Measurements from ENCODE around the gene FUT7.

Gene FUT7

DNA sequence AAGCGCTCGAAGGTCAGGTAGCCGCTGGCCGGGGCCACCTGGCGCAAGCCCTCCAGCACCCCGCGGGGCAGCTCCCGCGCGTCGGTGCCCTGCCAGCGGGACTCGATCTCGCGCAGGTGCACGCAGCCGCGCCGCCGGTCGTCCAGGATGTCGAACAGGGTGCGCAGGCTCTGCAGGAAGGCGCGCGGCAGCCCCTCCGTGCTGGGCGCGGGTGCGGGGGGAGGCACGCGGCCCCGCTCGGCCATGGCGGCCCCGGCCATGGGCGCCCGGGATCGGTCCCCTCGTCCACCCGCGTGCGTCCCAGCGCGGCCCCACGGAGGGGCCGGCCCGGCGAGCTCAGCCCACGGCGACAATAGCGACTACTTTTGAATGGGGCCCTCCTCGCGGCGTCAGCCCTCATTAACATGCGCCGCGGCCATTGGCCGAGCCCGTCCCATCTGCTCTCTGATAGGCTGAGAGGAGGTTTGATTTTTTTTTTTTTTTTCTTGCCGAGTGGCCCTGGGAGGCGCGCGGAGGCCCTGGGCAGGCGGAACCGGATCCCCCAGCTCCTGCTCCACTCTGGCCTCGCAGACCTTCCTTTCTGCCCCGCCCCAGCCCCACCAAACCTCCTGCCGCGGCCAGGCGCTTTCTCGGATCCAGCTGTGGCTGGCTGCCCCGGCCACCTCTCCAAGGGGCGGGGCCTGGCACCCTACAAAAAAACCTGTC is 38.5 kb upstream of the FUT7 start, which contains the start of gene SAPCD2 (continued):
- TF ChIP-seq FEZF1 (tag by site-specific recombination; IDR thresholded peaks at IDR 0.05): no peak
- TF ChIP-seq ZNF548 (tag by site-specific recombination; IDR thresholded peaks at IDR 0.05): no peak
- TF ChIP-seq, protein P1, sequence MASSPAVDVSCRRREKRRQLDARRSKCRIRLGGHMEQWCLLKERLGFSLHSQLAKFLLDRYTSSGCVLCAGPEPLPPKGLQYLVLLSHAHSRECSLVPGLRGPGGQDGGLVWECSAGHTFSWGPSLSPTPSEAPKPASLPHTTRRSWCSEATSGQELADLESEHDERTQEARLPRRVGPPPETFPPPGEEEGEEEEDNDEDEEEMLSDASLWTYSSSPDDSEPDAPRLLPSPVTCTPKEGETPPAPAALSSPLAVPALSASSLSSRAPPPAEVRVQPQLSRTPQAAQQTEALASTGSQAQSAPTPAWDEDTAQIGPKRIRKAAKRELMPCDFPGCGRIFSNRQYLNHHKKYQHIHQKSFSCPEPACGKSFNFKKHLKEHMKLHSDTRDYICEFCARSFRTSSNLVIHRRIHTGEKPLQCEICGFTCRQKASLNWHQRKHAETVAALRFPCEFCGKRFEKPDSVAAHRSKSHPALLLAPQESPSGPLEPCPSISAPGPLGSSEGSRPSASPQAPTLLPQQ (tag by site-specific recombination; IDR thresholded peaks at IDR 0.05): peak; percentile 34; the same call in 1 of the 2 replicates
- TF ChIP-seq ZNF792 (tag by site-specific recombination; IDR thresholded peaks at IDR 0.05): no peak
- TF ChIP-seq ZEB2 (tag by site-specific recombination; IDR thresholded peaks at IDR 0.05): peak; percentile 95
- TF ChIP-seq KLF1 (tag by site-specific recombination; IDR thresholded peaks at IDR 0.05): peak; percentile 90
- TF ChIP-seq, protein P2, sequence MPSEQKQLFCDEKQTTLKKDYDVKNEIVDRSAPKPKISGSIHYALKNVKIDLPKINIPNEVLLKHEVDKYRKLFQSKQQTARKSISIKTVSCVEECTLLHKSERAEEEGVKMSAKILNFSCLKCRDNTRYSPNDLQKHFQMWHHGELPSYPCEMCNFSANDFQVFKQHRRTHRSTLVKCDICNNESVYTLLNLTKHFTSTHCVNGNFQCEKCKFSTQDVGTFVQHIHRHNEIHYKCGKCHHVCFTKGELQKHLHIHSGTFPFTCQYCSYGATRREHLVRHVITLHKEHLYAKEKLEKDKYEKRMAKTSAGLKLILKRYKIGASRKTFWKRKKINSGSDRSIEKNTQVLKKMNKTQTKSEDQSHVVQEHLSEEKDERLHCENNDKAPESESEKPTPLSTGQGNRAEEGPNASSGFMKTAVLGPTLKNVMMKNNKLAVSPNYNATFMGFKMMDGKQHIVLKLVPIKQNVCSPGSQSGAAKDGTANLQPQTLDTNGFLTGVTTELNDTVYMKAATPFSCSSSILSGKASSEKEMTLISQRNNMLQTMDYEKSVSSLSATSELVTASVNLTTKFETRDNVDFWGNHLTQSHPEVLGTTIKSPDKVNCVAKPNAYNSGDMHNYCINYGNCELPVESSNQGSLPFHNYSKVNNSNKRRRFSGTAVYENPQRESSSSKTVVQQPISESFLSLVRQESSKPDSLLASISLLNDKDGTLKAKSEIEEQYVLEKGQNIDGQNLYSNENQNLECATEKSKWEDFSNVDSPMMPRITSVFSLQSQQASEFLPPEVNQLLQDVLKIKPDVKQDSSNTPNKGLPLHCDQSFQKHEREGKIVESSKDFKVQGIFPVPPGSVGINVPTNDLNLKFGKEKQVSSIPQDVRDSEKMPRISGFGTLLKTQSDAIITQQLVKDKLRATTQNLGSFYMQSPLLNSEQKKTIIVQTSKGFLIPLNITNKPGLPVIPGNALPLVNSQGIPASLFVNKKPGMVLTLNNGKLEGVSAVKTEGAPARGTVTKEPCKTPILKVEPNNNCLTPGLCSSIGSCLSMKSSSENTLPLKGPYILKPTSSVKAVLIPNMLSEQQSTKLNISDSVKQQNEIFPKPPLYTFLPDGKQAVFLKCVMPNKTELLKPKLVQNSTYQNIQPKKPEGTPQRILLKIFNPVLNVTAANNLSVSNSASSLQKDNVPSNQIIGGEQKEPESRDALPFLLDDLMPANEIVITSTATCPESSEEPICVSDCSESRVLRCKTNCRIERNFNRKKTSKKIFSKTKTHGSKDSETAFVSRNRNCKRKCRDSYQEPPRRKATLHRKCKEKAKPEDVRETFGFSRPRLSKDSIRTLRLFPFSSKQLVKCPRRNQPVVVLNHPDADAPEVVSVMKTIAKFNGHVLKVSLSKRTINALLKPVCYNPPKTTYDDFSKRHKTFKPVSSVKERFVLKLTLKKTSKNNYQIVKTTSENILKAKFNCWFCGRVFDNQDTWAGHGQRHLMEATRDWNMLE (tag by site-specific recombination; conservative IDR thresholded peaks at IDR 0.05; ENCODE audit: low read depth): 0 out of 2 replicates have a peak, but pooled peaks have one; percentile 16
- no peak for TF ChIP-seq ZNF776 (tag by site-specific recombination; IDR thresholded peaks at IDR 0.05; ENCODE audit: borderline replicate concordance)
- TF ChIP-seq, protein P3, sequence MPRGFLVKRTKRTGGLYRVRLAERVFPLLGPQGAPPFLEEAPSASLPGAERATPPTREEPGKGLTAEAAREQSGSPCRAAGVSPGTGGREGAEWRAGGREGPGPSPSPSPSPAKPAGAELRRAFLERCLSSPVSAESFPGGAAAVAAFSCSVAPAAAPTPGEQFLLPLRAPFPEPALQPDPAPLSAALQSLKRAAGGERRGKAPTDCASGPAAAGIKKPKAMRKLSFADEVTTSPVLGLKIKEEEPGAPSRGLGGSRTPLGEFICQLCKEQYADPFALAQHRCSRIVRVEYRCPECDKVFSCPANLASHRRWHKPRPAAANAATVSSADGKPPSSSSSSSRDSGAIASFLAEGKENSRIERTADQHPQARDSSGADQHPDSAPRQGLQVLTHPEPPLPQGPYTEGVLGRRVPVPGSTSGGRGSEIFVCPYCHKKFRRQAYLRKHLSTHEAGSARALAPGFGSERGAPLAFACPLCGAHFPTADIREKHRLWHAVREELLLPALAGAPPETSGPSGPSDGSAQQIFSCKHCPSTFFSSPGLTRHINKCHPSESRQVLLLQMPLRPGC (tag by site-specific recombination; IDR thresholded peaks at IDR 0.05): peak; percentile 32; the same call in 1 of the 2 replicates
- peak; percentile 90 for TF ChIP-seq ZBTB8A (tag by site-specific recombination; IDR thresholded peaks at IDR 0.05)
- TF ChIP-seq ZNF2 (tag by site-specific recombination; IDR thresholded peaks at IDR 0.05): no peak
- no peak for TF ChIP-seq MZF1 (tag by site-specific recombination; IDR thresholded peaks at IDR 0.05; ENCODE audit: borderline replicate concordance)
- TF ChIP-seq ZNF132 (tag by site-specific recombination; IDR thresholded peaks at IDR 0.05; ENCODE audit: borderline replicate concordance): no peak
- TF ChIP-seq, protein P4, sequence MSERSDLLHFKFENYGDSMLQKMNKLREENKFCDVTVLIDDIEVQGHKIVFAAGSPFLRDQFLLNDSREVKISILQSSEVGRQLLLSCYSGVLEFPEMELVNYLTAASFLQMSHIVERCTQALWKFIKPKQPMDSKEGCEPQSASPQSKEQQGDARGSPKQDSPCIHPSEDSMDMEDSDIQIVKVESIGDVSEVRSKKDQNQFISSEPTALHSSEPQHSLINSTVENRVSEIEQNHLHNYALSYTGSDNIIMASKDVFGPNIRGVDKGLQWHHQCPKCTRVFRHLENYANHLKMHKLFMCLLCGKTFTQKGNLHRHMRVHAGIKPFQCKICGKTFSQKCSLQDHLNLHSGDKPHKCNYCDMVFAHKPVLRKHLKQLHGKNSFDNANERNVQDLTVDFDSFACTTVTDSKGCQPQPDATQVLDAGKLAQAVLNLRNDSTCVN (tag by site-specific recombination; optimal IDR thresholded peaks at IDR 0.05): peak; percentile 72
- no peak for TF ChIP-seq ZNF747 (tag by site-specific recombination; IDR thresholded peaks at IDR 0.05)
- no peak for TF ChIP-seq ZNF529 (tag by site-specific recombination; IDR thresholded peaks at IDR 0.05; ENCODE audit: insufficient replicate concordance)
- TF ChIP-seq ZNF501 (tag by site-specific recombination; IDR thresholded peaks at IDR 0.05): no peak
- TF ChIP-seq MEIS1 (CRISPR knock-in tag; IDR thresholded peaks at IDR 0.05; ENCODE audit: borderline replicate concordance): no peak
- TF ChIP-seq, protein P5, sequence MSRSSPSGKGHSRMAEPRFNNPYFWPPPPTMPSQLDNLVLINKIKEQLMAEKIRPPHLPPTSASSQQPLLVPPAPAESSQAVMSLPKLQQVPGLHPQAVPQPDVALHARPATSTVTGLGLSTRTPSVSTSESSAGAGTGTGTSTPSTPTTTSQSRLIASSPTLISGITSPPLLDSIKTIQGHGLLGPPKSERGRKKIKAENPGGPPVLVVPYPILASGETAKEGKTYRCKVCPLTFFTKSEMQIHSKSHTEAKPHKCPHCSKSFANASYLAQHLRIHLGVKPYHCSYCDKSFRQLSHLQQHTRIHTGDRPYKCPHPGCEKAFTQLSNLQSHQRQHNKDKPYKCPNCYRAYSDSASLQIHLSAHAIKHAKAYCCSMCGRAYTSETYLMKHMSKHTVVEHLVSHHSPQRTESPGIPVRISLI (tag by site-specific recombination; IDR thresholded peaks at IDR 0.05): peak; percentile 98
- no peak for TF ChIP-seq ZNF610 (tag by site-specific recombination; IDR thresholded peaks at IDR 0.05; ENCODE audit: borderline replicate concordance)
- no peak for TF ChIP-seq TCF7L2 (IDR thresholded peaks at IDR 0.05; ENCODE audit: borderline replicate concordance, low read depth, low read length)
- no peak for TF ChIP-seq ZNF140 (tag by site-specific recombination; IDR thresholded peaks at IDR 0.05)
- TF ChIP-seq ZFP3 (tag by site-specific recombination; IDR thresholded peaks at IDR 0.05; ENCODE audit: low read depth): no peak
- no peak for TF ChIP-seq ZNF660 (tag by site-specific recombination; IDR thresholded peaks at IDR 0.05)
- no peak for TF ChIP-seq ZNF155 (tag by site-specific recombination; IDR thresholded peaks at IDR 0.05)
- TF ChIP-seq ZNF133 (tag by site-specific recombination; IDR thresholded peaks at IDR 0.05): no peak
- TF ChIP-seq ZNF837 (tag by site-specific recombination; IDR thresholded peaks at IDR 0.05): no peak
- no peak for TF ChIP-seq ZNF404 (tag by site-specific recombination; IDR thresholded peaks at IDR 0.05)
- TF ChIP-seq KLF16 (tag by site-specific recombination; IDR thresholded peaks at IDR 0.05): no peak

Data from HEK293 (cell line).